H54 (cell line): ENCODE measurements around the gene ST3GAL4.
"Not testable (repeated sequence)": the region's sequence is repeated elsewhere in the genome, so short reads cannot be mapped to it uniquely, and the experiment has no call there.

Experiments used
- DNase-seq: peaks from one replicate; pipeline ENCODE4 v3.0.0; 2011; ENCODE audit warnings: low spot score, mixed read lengths; ENCODE audit not compliant: insufficient read length
- FAIRE-seq: peaks from 3 replicates; lab custom pipeline; 2011; peaks lifted over from hg19 to GRCh38; lab: Jason Lieb, UNC
- POLR2A ChIP-seq: IDR thresholded peaks from 2 replicates; pipeline ENCODE4 v1.6.1; 2011; ENCODE audit warnings: low read depth, mild to moderate bottlenecking, low read length

Gene ST3GAL4

GRCh38 chr11:126337126-126337473 is 18.4 kb upstream of the ST3GAL4 start:
- no peak for TF ChIP-seq POLR2A
- FAIRE-seq = no peak
- DNase-seq = no peak

GRCh38 chr11:126337474-126338241 is 17.8 kb upstream of the ST3GAL4 start:
- no peak for FAIRE-seq
- no peak for TF ChIP-seq POLR2A
- DNase-seq = no peak

- FAIRE-seq (no peak), DNase-seq (no peak)
- no peak for TF ChIP-seq POLR2A
These were observed 17.0 kb upstream of the ST3GAL4 start for GRCh38 chr11:126338346-126339055.

GRCh38 chr11:126339073-126339862 is 16.2 kb upstream of the ST3GAL4 start:
- no peak for FAIRE-seq
- DNase-seq = no peak
- TF ChIP-seq POLR2A = no peak

GRCh38 chr11:126339863-126340434 is 15.5 kb upstream of the ST3GAL4 start:
- no peak for TF ChIP-seq POLR2A
- no peak for DNase-seq
- FAIRE-seq = no peak

- no peak for TF ChIP-seq POLR2A
- FAIRE-seq = no peak
- no peak for DNase-seq
These were observed 14.4 kb upstream of the ST3GAL4 start for GRCh38 chr11:126340960-126341606.

- no peak for TF ChIP-seq POLR2A
- peak; percentile 84 for FAIRE-seq
- DNase-seq = peak; percentile 33
These were observed 13.7 kb upstream of the ST3GAL4 start for GRCh38 chr11:126341760-126342161.

GRCh38 chr11:126343051-126343450 is 12.4 kb upstream of the ST3GAL4 start:
- TF ChIP-seq POLR2A = no peak
- FAIRE-seq (no peak), DNase-seq (no peak)

GRCh38 chr11:126344141-126345080 is 11.1 kb upstream of the ST3GAL4 start:
- DNase-seq = no peak
- no peak for FAIRE-seq
- TF ChIP-seq POLR2A = no peak

- no peak for TF ChIP-seq POLR2A
- FAIRE-seq (no peak), DNase-seq (no peak)
These were observed 10.2 kb upstream of the ST3GAL4 start for GRCh38 chr11:126345283-126345682.

- DNase-seq (no peak), FAIRE-seq (no peak)
- no peak for TF ChIP-seq POLR2A
These were observed 9.5 kb upstream of the ST3GAL4 start for GRCh38 chr11:126345759-126346585.

GRCh38 chr11:126346586-126346940 is 8.9 kb upstream of the ST3GAL4 start:
- FAIRE-seq (no peak), DNase-seq (no peak)
- no peak for TF ChIP-seq POLR2A

- not testable (repeated sequence) for FAIRE-seq, DNase-seq
These were observed 8.5 kb upstream of the ST3GAL4 start for GRCh38 chr11:126346946-126347345.
